Measurements from ENCODE around the gene AOX1. TPM values are rescaled to one million over a fixed set of nuclear protein-coding genes. Genes with fewer than 3 reads are reported as not detected.

Gene AOX1
- total RNA-seq, 4 donors from 2014 or later = 13.8 to 52.6 (median 33.8) TPM

DNA sequence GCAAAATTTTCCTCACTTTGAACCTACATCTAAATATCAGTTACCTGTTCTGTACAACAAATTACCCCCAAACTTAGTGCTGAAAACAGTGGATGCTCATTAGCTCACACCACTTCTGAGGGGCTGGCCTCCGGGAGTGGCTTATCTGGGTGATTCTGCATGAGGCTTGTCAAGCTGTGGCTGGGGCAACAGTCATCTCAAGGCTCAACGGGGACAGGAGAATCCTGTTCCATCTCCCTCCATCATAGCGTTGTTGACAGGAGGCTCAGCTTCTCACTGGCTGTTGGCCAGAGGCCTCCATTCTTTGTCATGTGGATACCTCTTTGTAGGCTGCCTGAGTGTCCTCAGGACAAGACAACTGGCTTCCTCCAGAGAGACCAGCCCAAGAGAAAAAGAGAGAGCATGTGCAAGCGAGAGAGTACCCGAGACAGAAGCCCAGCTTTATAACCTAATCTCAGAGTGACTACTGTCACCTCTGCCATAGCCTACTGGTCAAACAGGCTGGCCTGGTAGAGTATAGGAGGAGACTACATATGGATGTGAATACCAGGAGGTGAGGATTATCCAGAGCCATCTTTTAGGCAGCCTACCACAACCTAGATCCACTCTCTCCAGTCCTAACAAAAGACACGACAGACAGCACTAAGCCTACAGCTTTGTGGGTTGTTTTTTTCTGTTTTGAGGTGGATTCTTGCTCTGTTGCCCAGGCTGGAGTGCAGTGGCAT is 79.1 kb downstream of the AOX1 start:
- no peak for TF ChIP-seq POLR2A (IDR thresholded peaks at IDR 0.05)
- TF ChIP-seq, protein P1, sequence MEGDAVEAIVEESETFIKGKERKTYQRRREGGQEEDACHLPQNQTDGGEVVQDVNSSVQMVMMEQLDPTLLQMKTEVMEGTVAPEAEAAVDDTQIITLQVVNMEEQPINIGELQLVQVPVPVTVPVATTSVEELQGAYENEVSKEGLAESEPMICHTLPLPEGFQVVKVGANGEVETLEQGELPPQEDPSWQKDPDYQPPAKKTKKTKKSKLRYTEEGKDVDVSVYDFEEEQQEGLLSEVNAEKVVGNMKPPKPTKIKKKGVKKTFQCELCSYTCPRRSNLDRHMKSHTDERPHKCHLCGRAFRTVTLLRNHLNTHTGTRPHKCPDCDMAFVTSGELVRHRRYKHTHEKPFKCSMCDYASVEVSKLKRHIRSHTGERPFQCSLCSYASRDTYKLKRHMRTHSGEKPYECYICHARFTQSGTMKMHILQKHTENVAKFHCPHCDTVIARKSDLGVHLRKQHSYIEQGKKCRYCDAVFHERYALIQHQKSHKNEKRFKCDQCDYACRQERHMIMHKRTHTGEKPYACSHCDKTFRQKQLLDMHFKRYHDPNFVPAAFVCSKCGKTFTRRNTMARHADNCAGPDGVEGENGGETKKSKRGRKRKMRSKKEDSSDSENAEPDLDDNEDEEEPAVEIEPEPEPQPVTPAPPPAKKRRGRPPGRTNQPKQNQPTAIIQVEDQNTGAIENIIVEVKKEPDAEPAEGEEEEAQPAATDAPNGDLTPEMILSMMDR (IDR thresholded peaks at IDR 0.05) = no peak
- H3K36me3 ChIP-seq = no peaks in the 10 kb centered on the region
- H3K27ac ChIP-seq = no peak overlapping the region
- intact Hi-C loops (cut with DNase I; ENCODE audit: low total_unique reads) = no loop called here
- no peaks in the 10 kb centered on the region for H3K4me1 ChIP-seq
- H3K4me3 ChIP-seq = no peak overlapping the region
- H3K9me3 ChIP-seq = no peaks in the 10 kb centered on the region
- no peak for DNase-seq
- no peaks in the 10 kb centered on the region for H3K27me3 ChIP-seq

DNA sequence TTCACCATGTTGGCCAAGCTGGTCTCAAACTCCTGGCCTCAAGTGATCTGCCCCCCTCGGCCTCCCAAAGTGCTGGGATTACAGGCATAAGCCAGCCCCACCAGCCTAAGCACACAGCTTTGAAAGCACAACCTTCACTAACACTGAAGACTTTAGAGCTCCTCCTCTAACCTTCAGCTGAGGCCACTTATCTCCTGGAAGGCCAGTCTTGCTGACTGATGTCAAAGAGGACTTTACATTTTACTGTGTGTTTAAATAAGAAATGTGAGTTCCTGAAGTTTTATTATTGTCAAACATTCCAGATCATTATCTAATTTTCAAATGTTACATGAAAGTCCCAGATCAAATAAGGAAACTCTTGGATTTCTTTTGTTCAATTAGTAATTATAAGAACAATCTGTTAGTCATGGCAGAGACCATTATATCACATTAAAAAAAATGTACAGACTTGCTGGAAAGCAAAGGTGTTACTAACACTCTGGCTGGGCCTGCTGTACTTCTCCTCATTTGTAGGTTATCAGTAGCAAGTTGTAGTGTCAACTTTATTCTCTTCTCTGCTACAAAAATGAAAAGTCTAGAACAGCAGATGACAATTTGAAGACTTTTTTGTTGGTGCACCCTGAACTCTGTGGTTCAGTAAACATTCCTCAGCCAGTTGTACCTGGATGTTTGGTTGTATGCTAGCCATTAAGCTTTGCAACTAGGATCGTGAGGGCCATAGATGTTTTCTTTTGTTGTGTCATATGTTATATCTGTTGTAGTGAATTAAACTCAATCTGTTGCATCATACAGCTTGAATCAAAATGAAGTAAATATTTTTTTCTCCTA is 80.0 kb downstream of the AOX1 start:
- Histone ChIP-seq H3K36me3 (no peaks in the 10 kb centered on the region), H3K27ac (no peak overlapping the region), H3K4me1 (no peaks in the 10 kb centered on the region), H3K27me3 (no peaks in the 10 kb centered on the region), H3K9me3 (no peaks in the 10 kb centered on the region), H3K4me3 (no peak overlapping the region)
- DNase-seq = no peak
- intact Hi-C loops (cut with DNase I; ENCODE audit: low total_unique reads) = no loop called here
- no peak for TF ChIP-seq POLR2A (IDR thresholded peaks at IDR 0.05)
- TF ChIP-seq, protein P1 (IDR thresholded peaks at IDR 0.05) = no peak

DNA sequence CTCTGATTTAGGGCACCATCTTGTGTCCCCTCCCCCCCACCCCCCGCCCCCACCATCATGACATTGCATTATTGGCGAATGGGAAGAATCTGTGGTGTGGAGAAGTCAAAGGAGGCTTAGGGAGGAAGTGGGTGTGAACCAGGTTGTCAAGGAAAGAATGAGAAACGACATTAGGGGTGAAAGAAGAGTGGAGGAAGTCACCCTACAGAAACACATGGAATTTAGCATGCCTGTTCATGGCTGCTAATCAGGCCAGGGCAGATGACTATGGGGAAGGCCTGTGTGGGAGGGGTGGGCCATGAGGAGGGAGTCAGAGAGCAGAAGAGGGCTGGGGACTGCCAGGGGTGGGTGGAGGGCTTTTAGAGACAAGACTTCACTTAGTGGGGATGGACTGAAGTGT is 81.6 kb downstream of the AOX1 start:
- TF ChIP-seq, protein P1 (IDR thresholded peaks at IDR 0.05) = no peak
- no peak for TF ChIP-seq POLR2A (IDR thresholded peaks at IDR 0.05)
- H3K27ac ChIP-seq = no peak overlapping the region
- no peaks in the 10 kb centered on the region for H3K27me3 ChIP-seq
- no peaks in the 10 kb centered on the region for H3K9me3 ChIP-seq
- intact Hi-C loops (cut with DNase I; ENCODE audit: low total_unique reads) = no loop called here
- H3K36me3 ChIP-seq = no peaks in the 10 kb centered on the region
- H3K4me1 ChIP-seq = no peaks in the 10 kb centered on the region
- no peak for DNase-seq
- H3K4me3 ChIP-seq = no peak overlapping the region

- no peaks in the 10 kb centered on the region for H3K9me3 ChIP-seq
- intact Hi-C loops (cut with DNase I; ENCODE audit: low total_unique reads) = no loop called here
Measured at GRCh38 chr2:200668478-200668877, 82.7 kb downstream of the AOX1 start.

More at GRCh38 chr2:200668478-200668877, 82.7 kb downstream of the AOX1 start:
- no peaks in the 10 kb centered on the region for H3K4me1 ChIP-seq
- H3K4me3 ChIP-seq = no peak overlapping the region
- H3K27me3 ChIP-seq = no peaks in the 10 kb centered on the region
- H3K27ac ChIP-seq = no peak overlapping the region
- H3K36me3 ChIP-seq = no peaks in the 10 kb centered on the region
- TF ChIP-seq POLR2A (IDR thresholded peaks at IDR 0.05) = no peak
- TF ChIP-seq, protein P1 (IDR thresholded peaks at IDR 0.05) = no peak
- no peak for DNase-seq

All from uterus (tissue), 4 donors.